ENCODE data around the gene TATDN2.

Gene TATDN2

GRCh38 chr3:10300087-10300486 is 51.8 kb downstream of the TATDN2 start:
- H3K36me3 Mint-ChIP-seq, result peaks cover 43 to 51% of the 10 kb centered on the region in 2 donors

GRCh38 chr3:10303105-10303504 is 54.8 kb downstream of the TATDN2 start:
- no peak overlapping the region for H3K27ac Mint-ChIP-seq
- H3K36me3 Mint-ChIP-seq, result peaks cover 60 to 66% of the 10 kb centered on the region in 2 donors
- DNase-seq, result no peak
- H3K27me3 Mint-ChIP-seq, result no peaks in the 10 kb centered on the region
- H3K4me3 Mint-ChIP-seq, result no peak overlapping the region
- H3K4me1 Mint-ChIP-seq, result peaks cover 9 to 10% of the 10 kb centered on the region in 2 donors
- no peaks in the 10 kb centered on the region for H3K9me3 Mint-ChIP-seq
- ATAC-seq (replicated peaks), result no peak

More at GRCh38 chr3:10300087-10300486, 51.8 kb downstream of the TATDN2 start:
- Mint-ChIP-seq H3K9me3 (no peaks in the 10 kb centered on the region), H3K4me3 (no peak overlapping the region), H3K27ac (peak overlapping the region; percentile 84), H3K4me1 (peaks cover 11% of the 10 kb centered on the region in 2 donors), H3K27me3 (no peaks in the 10 kb centered on the region)
- DNase-seq (no peak), ATAC-seq (replicated peaks) (peak in 1 of 2 donors; percentile 12)

GRCh38 chr3:10303785-10304184 is 55.5 kb downstream of the TATDN2 start:
- Mint-ChIP-seq H3K27me3 (no peaks in the 10 kb centered on the region), H3K4me1 (peaks cover 9 to 10% of the 10 kb centered on the region in 2 donors), H3K9me3 (no peaks in the 10 kb centered on the region), H3K27ac (peak overlapping the region; percentile 67), H3K36me3 (peaks cover 64 to 71% of the 10 kb centered on the region in 2 donors), H3K4me3 (no peak overlapping the region)
- DNase-seq, result no peak
- no peak for ATAC-seq (replicated peaks)

- Mint-ChIP-seq H3K4me1 (peaks cover 3% of the 10 kb centered on the region in 2 donors), H3K27ac (peak overlapping the region; percentile 62), H3K9me3 (no peaks in the 10 kb centered on the region), H3K36me3 (peaks cover 66 to 73% of the 10 kb centered on the region in 2 donors), H3K4me3 (no peak overlapping the region), H3K27me3 (no peaks in the 10 kb centered on the region)
- DNase-seq (no peak), ATAC-seq (replicated peaks) (no peak)
Measured at GRCh38 chr3:10304905-10305304, 56.6 kb downstream of the TATDN2 start.

- Mint-ChIP-seq H3K4me3 (no peak overlapping the region), H3K36me3 (peaks cover 68 to 73% of the 10 kb centered on the region in 2 donors), H3K9me3 (no peaks in the 10 kb centered on the region), H3K27ac (no peak overlapping the region), H3K27me3 (no peaks in the 10 kb centered on the region), H3K4me1 (peaks cover 0 to 3% of the 10 kb centered on the region in 2 donors)
- no peak for ATAC-seq (replicated peaks)
- DNase-seq, result no peak
Measured at GRCh38 chr3:10305331-10305902, 57.2 kb downstream of the TATDN2 start.

GRCh38 chr3:10306156-10306555 is 57.9 kb downstream of the TATDN2 start:
- ATAC-seq (replicated peaks) (no peak), DNase-seq (no peak)
- Mint-ChIP-seq H3K9me3 (no peaks in the 10 kb centered on the region), H3K27ac (no peak overlapping the region), H3K4me3 (no peak overlapping the region), H3K4me1 (peaks cover 0 to 5% of the 10 kb centered on the region in 2 donors), H3K27me3 (no peaks in the 10 kb centered on the region), H3K36me3 (peaks cover 65 to 70% of the 10 kb centered on the region in 2 donors)

GRCh38 chr3:10308678-10309077 is 60.4 kb downstream of the TATDN2 start:
- ATAC-seq (replicated peaks) (no peak), DNase-seq (no peak)
- no peak overlapping the region for H3K27ac Mint-ChIP-seq
- peaks cover 58 to 74% of the 10 kb centered on the region in 2 donors for H3K36me3 Mint-ChIP-seq
- H3K27me3 Mint-ChIP-seq, result no peaks in the 10 kb centered on the region
- peaks cover 0 to 2% of the 10 kb centered on the region in 2 donors for H3K4me1 Mint-ChIP-seq
- no peak overlapping the region for H3K4me3 Mint-ChIP-seq
- no peaks in the 10 kb centered on the region for H3K9me3 Mint-ChIP-seq

- H3K4me1 Mint-ChIP-seq, result peaks cover 0 to 2% of the 10 kb centered on the region in 2 donors
- ATAC-seq (replicated peaks) (no peak), DNase-seq (no peak)
- no peak overlapping the region for H3K4me3 Mint-ChIP-seq
- no peak overlapping the region for H3K27ac Mint-ChIP-seq
- H3K9me3 Mint-ChIP-seq, result no peaks in the 10 kb centered on the region
- H3K27me3 Mint-ChIP-seq, result no peaks in the 10 kb centered on the region
- peaks cover 61 to 75% of the 10 kb centered on the region in 2 donors for H3K36me3 Mint-ChIP-seq
Measured at GRCh38 chr3:10309736-10310135, 61.5 kb downstream of the TATDN2 start.

GRCh38 chr3:10310578-10310977 is 62.3 kb downstream of the TATDN2 start:
- Mint-ChIP-seq H3K9me3 (no peaks in the 10 kb centered on the region), H3K4me1 (peaks cover under 1 to 2% of the 10 kb centered on the region in 2 donors), H3K27me3 (no peaks in the 10 kb centered on the region), H3K4me3 (no peak overlapping the region), H3K36me3 (peaks cover 53 to 70% of the 10 kb centered on the region in 2 donors), H3K27ac (no peak overlapping the region)
- ATAC-seq (replicated peaks), result no peak
- DNase-seq, result no peak

GRCh38 chr3:10311710-10312109 is 63.5 kb downstream of the TATDN2 start:
- H3K4me3 Mint-ChIP-seq, result no peak overlapping the region
- no peak for ATAC-seq (replicated peaks)
- H3K36me3 Mint-ChIP-seq, result peaks cover 46 to 58% of the 10 kb centered on the region in 2 donors
- H3K9me3 Mint-ChIP-seq, result no peaks in the 10 kb centered on the region
- H3K27ac Mint-ChIP-seq, result peak overlapping the region; percentile 14
- no peaks in the 10 kb centered on the region for H3K27me3 Mint-ChIP-seq
- peaks cover 2 to 6% of the 10 kb centered on the region in 2 donors for H3K4me1 Mint-ChIP-seq
- no peak for DNase-seq

- H3K9me3 Mint-ChIP-seq, result no peaks in the 10 kb centered on the region
- no peaks in the 10 kb centered on the region for H3K27me3 Mint-ChIP-seq
- H3K4me1 Mint-ChIP-seq, result peaks cover 2 to 7% of the 10 kb centered on the region in 2 donors
- H3K27ac Mint-ChIP-seq, result peak overlapping the region; percentile 37
- no peak for ATAC-seq (replicated peaks)
- peaks cover 42 to 54% of the 10 kb centered on the region in 2 donors for H3K36me3 Mint-ChIP-seq
- H3K4me3 Mint-ChIP-seq, result no peak overlapping the region
- no peak for DNase-seq
Measured at GRCh38 chr3:10312391-10312790, 64.1 kb downstream of the TATDN2 start.

- H3K27me3 Mint-ChIP-seq, result no peaks in the 10 kb centered on the region
- H3K27ac Mint-ChIP-seq, result no peak overlapping the region
- peaks cover 40 to 53% of the 10 kb centered on the region in 2 donors for H3K36me3 Mint-ChIP-seq
- no peak overlapping the region for H3K4me3 Mint-ChIP-seq
- H3K9me3 Mint-ChIP-seq, result no peaks in the 10 kb centered on the region
- DNase-seq (no peak), ATAC-seq (replicated peaks) (no peak)
- H3K4me1 Mint-ChIP-seq, result peaks cover 2 to 12% of the 10 kb centered on the region in 2 donors
Measured at GRCh38 chr3:10312861-10313260, 64.6 kb downstream of the TATDN2 start.

- no peak for ATAC-seq (replicated peaks)
- DNase-seq, result no peak
- no peaks in the 10 kb centered on the region for H3K27me3 Mint-ChIP-seq
- H3K4me1 Mint-ChIP-seq, result peaks cover 15 to 27% of the 10 kb centered on the region in 2 donors
- H3K36me3 Mint-ChIP-seq, result peaks cover 29 to 41% of the 10 kb centered on the region in 2 donors
- H3K4me3 Mint-ChIP-seq, result no peak overlapping the region
- no peak overlapping the region for H3K27ac Mint-ChIP-seq
- H3K9me3 Mint-ChIP-seq, result no peaks in the 10 kb centered on the region
Measured at GRCh38 chr3:10315101-10315500, 66.8 kb downstream of the TATDN2 start.

GRCh38 chr3:10315771-10316344 is 67.6 kb downstream of the TATDN2 start:
- no peak for ATAC-seq (replicated peaks)
- Mint-ChIP-seq H3K4me3 (no peak overlapping the region), H3K9me3 (no peaks in the 10 kb centered on the region), H3K27me3 (no peaks in the 10 kb centered on the region), H3K36me3 (peaks cover 29 to 41% of the 10 kb centered on the region in 2 donors), H3K27ac (no peak overlapping the region), H3K4me1 (peaks cover 15 to 27% of the 10 kb centered on the region in 2 donors)
- DNase-seq, result no peak

GRCh38 chr3:10317311-10317960 is 69.2 kb downstream of the TATDN2 start:
- Mint-ChIP-seq H3K27ac (peak overlapping the region; percentile 14), H3K36me3 (peaks cover 21 to 28% of the 10 kb centered on the region in 2 donors), H3K27me3 (no peaks in the 10 kb centered on the region), H3K4me3 (no peak overlapping the region), H3K9me3 (no peaks in the 10 kb centered on the region), H3K4me1 (peaks cover 18 to 42% of the 10 kb centered on the region in 2 donors)
- DNase-seq, result no peak
- ATAC-seq (replicated peaks), result no peak

Data from stimulated activated naive B cell treated with anti-CD40 and anti-IgM and Interleukin-4, amounts not matched to agents 10 μg/mL and 1 μg/mL and 100 μg/mL, for 72 hours (primary cell).